NT2/D1 (cell line): ENCODE measurements around the gene ASPG.

ENCODE experiments used
- DNase-seq: peaks from one replicate; pipeline ENCODE4 v3.0.0-alpha.2; 2011; ENCODE audit warnings: low read depth, low spot score
- H3K27me3 ChIP-seq: 2 replicates; pipeline ENCODE4 v1.6.0; 2011; ENCODE audit warnings: mild to moderate bottlenecking; ENCODE audit not compliant: insufficient read length, insufficient read depth
- H3K36me3 ChIP-seq: 2 replicates; pipeline ENCODE4 v1.6.1; 2011; ENCODE audit warnings: mild to moderate bottlenecking, low read length, mixed read lengths; ENCODE audit not compliant: insufficient read depth, insufficient read length
- H3K4me1 ChIP-seq: 2 replicates; pipeline ENCODE4 v1.5.1; 2011; ENCODE audit not compliant: insufficient read depth, insufficient read length
- H3K4me3 ChIP-seq: 2 replicates; pipeline ENCODE4 v1.5.1; 2011; ENCODE audit warnings: low read depth; ENCODE audit not compliant: insufficient read length
- H3K9ac ChIP-seq: 2 replicates; pipeline ENCODE4 v1.6.0; 2011; ENCODE audit warnings: low read depth; ENCODE audit not compliant: insufficient read length
- H3K9me3 ChIP-seq: 2 replicates; pipeline ENCODE4 v1.5.1; 2011; ENCODE audit warnings: mild to moderate bottlenecking, low read length; ENCODE audit not compliant: insufficient read depth
- SUZ12 ChIP-seq: IDR thresholded peaks from 2 replicates; pipeline ENCODE4 v1.6.1; 2011; ENCODE audit not compliant: insufficient read length, insufficient read depth; ENCODE audit errors: extremely low read depth
- YY1 ChIP-seq: IDR thresholded peaks from 2 replicates; pipeline ENCODE4 v1.6.1; 2011; ENCODE audit not compliant: insufficient read length, insufficient read depth
- ZNF274 ChIP-seq: IDR thresholded peaks from 2 replicates; pipeline ENCODE4 v1.6.1; 2011; ENCODE audit warnings: mild to moderate bottlenecking, low read depth, low read length

Gene ASPG

GRCh38 chr14:104086210-104086660 is 735 bp downstream of the ASPG start:
- H3K4me1 ChIP-seq: peaks cover 4% of the 10 kb centered on the region
- peaks cover 10% of the 10 kb centered on the region for H3K27me3 ChIP-seq
- no peak for TF ChIP-seq YY1
- no peak for TF ChIP-seq ZNF274
- no peak for TF ChIP-seq SUZ12
- H3K36me3 ChIP-seq: no peaks in the 10 kb centered on the region
- DNase-seq: no peak
- no peaks in the 10 kb centered on the region; the same call in 1 of the 2 replicates for H3K9me3 ChIP-seq
- H3K9ac ChIP-seq: peak overlapping the region; percentile 56
- peak overlapping the region; percentile 40 for H3K4me3 ChIP-seq

- TF ChIP-seq SUZ12 (no peak), ZNF274 (no peak), YY1 (no peak)
- no peak overlapping the region for H3K9ac ChIP-seq
- peaks cover 10% of the 10 kb centered on the region for H3K27me3 ChIP-seq
- no peak overlapping the region for H3K4me3 ChIP-seq
- DNase-seq: no peak
- H3K9me3 ChIP-seq: no peaks in the 10 kb centered on the region; the same call in 1 of the 2 replicates
- peaks cover 8% of the 10 kb centered on the region for H3K4me1 ChIP-seq
- no peaks in the 10 kb centered on the region for H3K36me3 ChIP-seq
Measured at GRCh38 chr14:104086661-104087461, 1.4 kb downstream of the ASPG start.

GRCh38 chr14:104087505-104087904 is 2.0 kb downstream of the ASPG start:
- no peak for DNase-seq

GRCh38 chr14:104087981-104088850 is 2.7 kb downstream of the ASPG start:
- DNase-seq: no peak
- H3K9ac ChIP-seq: no peak overlapping the region
- peaks cover 10% of the 10 kb centered on the region for H3K27me3 ChIP-seq
- no peaks in the 10 kb centered on the region for H3K36me3 ChIP-seq
- TF ChIP-seq ZNF274 (no peak), YY1 (no peak), SUZ12 (no peak)
- H3K4me1 ChIP-seq: peaks cover 8% of the 10 kb centered on the region
- H3K4me3 ChIP-seq: no peak overlapping the region
- H3K9me3 ChIP-seq: no peaks in the 10 kb centered on the region; the same call in 1 of the 2 replicates

More at GRCh38 chr14:104087505-104087904, 2.0 kb downstream of the ASPG start:
- Histone ChIP-seq H3K27me3 (peaks cover 10% of the 10 kb centered on the region), H3K36me3 (no peaks in the 10 kb centered on the region), H3K9me3 (no peaks in the 10 kb centered on the region; the same call in 1 of the 2 replicates), H3K4me3 (no peak overlapping the region), H3K9ac (no peak overlapping the region), H3K4me1 (peaks cover 8% of the 10 kb centered on the region)
- TF ChIP-seq SUZ12: no peak
- TF ChIP-seq ZNF274: no peak
- no peak for TF ChIP-seq YY1

GRCh38 chr14:104090071-104090748 is 4.7 kb downstream of the ASPG start:
- no peak overlapping the region for H3K4me3 ChIP-seq
- H3K9me3 ChIP-seq: no peaks in the 10 kb centered on the region; the same call in 1 of the 2 replicates
- no peaks in the 10 kb centered on the region for H3K36me3 ChIP-seq
- TF ChIP-seq YY1: no peak
- no peak for TF ChIP-seq SUZ12
- H3K9ac ChIP-seq: no peak overlapping the region
- H3K4me1 ChIP-seq: peaks cover 11% of the 10 kb centered on the region
- no peak for DNase-seq
- H3K27me3 ChIP-seq: peaks cover 10% of the 10 kb centered on the region

- no peak for DNase-seq
- Histone ChIP-seq H3K9me3 (no peaks in the 10 kb centered on the region; the same call in 1 of the 2 replicates), H3K27me3 (peaks cover 3% of the 10 kb centered on the region), H3K4me3 (no peak overlapping the region), H3K36me3 (no peaks in the 10 kb centered on the region), H3K9ac (no peak overlapping the region), H3K4me1 (peaks cover 11% of the 10 kb centered on the region)
- TF ChIP-seq SUZ12 (no peak), YY1 (no peak), ZNF274 (no peak)
Measured at GRCh38 chr14:104091061-104091926, 5.8 kb downstream of the ASPG start.
